GM12864 (cell line): ENCODE results near the gene ARID2.

Source experiments
- DNase-seq: peaks from one replicate; pipeline ENCODE4 v3.0.0-alpha.2; 2011; ENCODE audit warnings: low read depth
- H3K4me3 ChIP-seq: 2 replicates; pipeline ENCODE4 v1.5.1; 2011; ENCODE audit warnings: mild to moderate bottlenecking, low read depth, low read length, control low read depth
- CTCF ChIP-seq: IDR thresholded peaks from 2 replicates; pipeline ENCODE4 v1.5.1; 2011; ENCODE audit warnings: low read depth, mild to moderate bottlenecking, moderate library complexity, low read length, control low read depth, inconsistent platforms; ENCODE audit errors: missing control alignments

Gene ARID2

GRCh38 chr12:45732936-45733335, 3.4 kb downstream of the ARID2 start:
- H3K4me3 ChIP-seq: no peak overlapping the region
- TF ChIP-seq CTCF: no peak
- DNase-seq: no peak

- no peak for DNase-seq
- no peak for TF ChIP-seq CTCF
- H3K4me3 ChIP-seq: no peak overlapping the region
Observed at GRCh38 chr12:45737638-45738037, 8.1 kb downstream of the ARID2 start.

- no peak for DNase-seq
- TF ChIP-seq CTCF: no peak
- H3K4me3 ChIP-seq: no peak overlapping the region
Observed at GRCh38 chr12:45742590-45742989, 13.1 kb downstream of the ARID2 start.

- no peak overlapping the region for H3K4me3 ChIP-seq
- no peak for TF ChIP-seq CTCF
- no peak for DNase-seq
Observed at GRCh38 chr12:45743247-45743646, 13.7 kb downstream of the ARID2 start.

GRCh38 chr12:45745861-45746277, 16.4 kb downstream of the ARID2 start:
- no peak overlapping the region for H3K4me3 ChIP-seq
- DNase-seq: no peak
- no peak for TF ChIP-seq CTCF

- H3K4me3 ChIP-seq: no peak overlapping the region
- no peak for TF ChIP-seq CTCF
- no peak for DNase-seq
Observed at GRCh38 chr12:45756666-45757065, 27.2 kb downstream of the ARID2 start.

- DNase-seq: no peak
- H3K4me3 ChIP-seq: no peak overlapping the region
- TF ChIP-seq CTCF: no peak
Observed at GRCh38 chr12:45757172-45757571, 27.7 kb downstream of the ARID2 start.
